ENCODE data around the gene XXYLT1.
"Not testable (repeated sequence)": the region's sequence is repeated elsewhere in the genome, so short reads cannot be mapped to it uniquely, and the experiment has no call there.

XXYLT1 gene

DNA sequence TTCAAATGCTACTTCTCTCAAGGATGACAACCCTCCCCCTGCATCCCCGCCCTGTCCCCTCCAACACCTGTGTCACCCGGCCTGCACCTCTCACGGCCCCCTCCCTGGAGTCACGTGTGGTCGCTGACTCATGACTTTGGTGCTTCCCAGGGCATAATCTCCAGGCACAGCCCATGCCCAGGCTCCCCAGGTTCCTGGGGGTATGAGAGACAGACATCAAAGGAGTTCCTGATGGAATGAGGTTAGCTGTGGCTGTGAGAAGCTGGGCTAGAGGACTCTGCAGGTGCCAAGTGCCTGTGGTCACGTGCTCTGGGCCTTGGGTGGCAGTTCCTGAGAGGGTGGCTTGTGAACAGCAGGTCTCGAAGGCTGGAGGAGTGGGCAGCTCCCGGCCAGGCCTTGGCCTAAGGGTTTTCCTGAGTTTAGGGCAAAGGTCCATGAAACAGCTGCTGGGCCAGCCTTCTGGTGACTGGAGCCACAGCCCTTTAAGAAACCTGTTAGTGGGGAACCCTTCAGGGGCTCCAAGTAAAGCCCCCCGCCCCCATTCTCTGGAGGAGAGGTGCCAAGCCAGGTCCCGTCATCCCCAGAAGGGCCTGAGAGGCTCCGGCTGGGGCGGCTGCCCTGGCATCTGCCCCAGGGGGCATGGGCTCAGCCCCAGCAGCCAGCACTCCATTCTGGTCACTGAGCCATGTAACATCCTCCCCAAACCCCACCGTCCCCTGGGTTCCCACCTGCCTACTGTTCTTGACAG lies 230.0 kb downstream of the XXYLT1 start:
- peaks cover 0 to 5% (median 0%) of the 10 kb centered on the region in 3 donors for H3K9me3 ChIP-seq
- H3K4me1 ChIP-seq, result no peaks in the 10 kb centered on the region
- intact Hi-C loops (cut with DNase I; ENCODE audit: low total_unique reads), result no loop called here
- no peak overlapping the region for H3K4me3 ChIP-seq
- H3K27me3 ChIP-seq, result peaks cover 0 to 45% of the 10 kb centered on the region in 2 donors
- DNase-seq, result peak in 1 of 2 donors; percentile 45
- TF ChIP-seq, protein P1, sequence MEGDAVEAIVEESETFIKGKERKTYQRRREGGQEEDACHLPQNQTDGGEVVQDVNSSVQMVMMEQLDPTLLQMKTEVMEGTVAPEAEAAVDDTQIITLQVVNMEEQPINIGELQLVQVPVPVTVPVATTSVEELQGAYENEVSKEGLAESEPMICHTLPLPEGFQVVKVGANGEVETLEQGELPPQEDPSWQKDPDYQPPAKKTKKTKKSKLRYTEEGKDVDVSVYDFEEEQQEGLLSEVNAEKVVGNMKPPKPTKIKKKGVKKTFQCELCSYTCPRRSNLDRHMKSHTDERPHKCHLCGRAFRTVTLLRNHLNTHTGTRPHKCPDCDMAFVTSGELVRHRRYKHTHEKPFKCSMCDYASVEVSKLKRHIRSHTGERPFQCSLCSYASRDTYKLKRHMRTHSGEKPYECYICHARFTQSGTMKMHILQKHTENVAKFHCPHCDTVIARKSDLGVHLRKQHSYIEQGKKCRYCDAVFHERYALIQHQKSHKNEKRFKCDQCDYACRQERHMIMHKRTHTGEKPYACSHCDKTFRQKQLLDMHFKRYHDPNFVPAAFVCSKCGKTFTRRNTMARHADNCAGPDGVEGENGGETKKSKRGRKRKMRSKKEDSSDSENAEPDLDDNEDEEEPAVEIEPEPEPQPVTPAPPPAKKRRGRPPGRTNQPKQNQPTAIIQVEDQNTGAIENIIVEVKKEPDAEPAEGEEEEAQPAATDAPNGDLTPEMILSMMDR (IDR thresholded peaks at IDR 0.05), result no peak
- no peaks in the 10 kb centered on the region for H3K36me3 ChIP-seq
- H3K27ac ChIP-seq, result no peak overlapping the region

DNA sequence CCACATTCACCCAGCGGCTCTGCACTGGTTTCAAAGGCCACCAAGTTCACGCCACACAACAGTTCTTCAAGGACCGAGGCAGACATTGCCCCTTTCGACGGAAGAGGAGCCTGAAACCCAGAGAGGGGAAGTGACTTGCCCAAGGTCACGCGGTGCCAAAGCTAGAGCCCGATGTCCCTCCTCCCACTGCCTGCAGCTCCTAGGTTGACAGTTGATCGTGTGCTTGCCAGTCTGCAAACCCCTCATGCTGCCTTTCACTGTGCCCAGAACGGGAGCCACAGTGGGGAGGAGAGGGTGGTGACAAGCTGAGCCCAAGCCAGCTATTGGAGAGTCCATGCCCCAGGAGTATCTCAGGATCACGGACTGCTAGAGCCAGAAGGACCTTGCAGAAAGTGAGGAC lies 230.9 kb downstream of the XXYLT1 start:
- intact Hi-C loops (cut with DNase I; ENCODE audit: low total_unique reads), result no loop called here
- Histone ChIP-seq H3K4me3 (no peak overlapping the region), H3K27ac (no peak overlapping the region), H3K9me3 (peaks cover 0 to 5% (median 0%) of the 10 kb centered on the region in 3 donors), H3K27me3 (peaks cover 0 to 53% of the 10 kb centered on the region in 2 donors), H3K36me3 (no peaks in the 10 kb centered on the region), H3K4me1 (no peaks in the 10 kb centered on the region)
- peak in 1 of 2 donors; percentile 39 for DNase-seq
- TF ChIP-seq, protein P1 (IDR thresholded peaks at IDR 0.05), result no peak

DNA sequence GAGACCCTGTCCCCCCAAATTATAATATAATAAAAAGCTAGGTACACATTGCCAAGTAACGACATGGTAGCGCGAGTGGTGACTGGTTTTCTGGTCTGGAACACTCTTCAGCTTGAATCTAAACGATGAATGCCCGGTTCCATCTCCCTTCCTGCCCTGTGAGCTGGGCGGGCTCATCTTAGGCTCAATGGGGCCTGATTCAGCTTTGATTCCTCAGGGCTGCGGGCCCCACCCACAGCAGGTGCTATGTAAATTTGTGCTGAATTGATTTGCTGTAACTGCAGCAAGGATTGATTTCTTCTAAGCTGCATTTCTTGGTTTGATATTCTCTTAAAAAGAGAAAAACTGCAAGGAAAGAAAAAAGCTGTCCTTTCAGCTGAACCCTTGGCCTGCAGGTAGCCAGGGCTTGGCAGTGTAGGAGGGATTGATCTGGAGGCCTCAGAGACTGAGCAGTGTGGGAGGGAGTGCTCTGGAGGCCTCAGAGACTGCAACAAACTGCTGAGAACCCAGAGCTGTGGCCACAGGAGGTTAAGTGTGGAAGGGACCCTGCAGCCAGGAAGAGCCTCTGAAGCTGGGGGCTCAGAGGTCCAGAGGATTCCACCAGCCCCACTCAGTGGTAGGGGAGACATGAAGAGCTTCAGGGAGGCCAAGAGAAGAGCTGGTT lies 231.6 kb downstream of the XXYLT1 start:
- Histone ChIP-seq H3K36me3 (no peaks in the 10 kb centered on the region), H3K4me3 (no peak overlapping the region)

GRCh38 chr3:195038161-195038560 lies 232.8 kb downstream of the XXYLT1 start:
- Histone ChIP-seq H3K36me3 (no peaks in the 10 kb centered on the region), H3K4me3 (no peak overlapping the region), H3K27me3 (peaks cover 0 to 44% of the 10 kb centered on the region in 2 donors), H3K9me3 (peaks cover 0 to 5% (median 0%) of the 10 kb centered on the region in 3 donors), H3K4me1 (no peaks in the 10 kb centered on the region), H3K27ac (no peak overlapping the region)
- TF ChIP-seq, protein P1 (IDR thresholded peaks at IDR 0.05), result no peak
- intact Hi-C loops (cut with DNase I; ENCODE audit: low total_unique reads), result no loop called here
- DNase-seq, result no peak

More for the DNA sequence above, 231.6 kb downstream of the XXYLT1 start:
- DNase-seq, result no peak
- no peaks in the 10 kb centered on the region for H3K4me1 ChIP-seq
- peaks cover 0 to 49% of the 10 kb centered on the region in 2 donors for H3K27me3 ChIP-seq
- H3K9me3 ChIP-seq, result peaks cover 0 to 5% (median 0%) of the 10 kb centered on the region in 3 donors
- H3K27ac ChIP-seq, result no peak overlapping the region
- intact Hi-C loops (cut with DNase I; ENCODE audit: low total_unique reads), result no loop called here
- TF ChIP-seq, protein P1 (IDR thresholded peaks at IDR 0.05), result no peak

DNA sequence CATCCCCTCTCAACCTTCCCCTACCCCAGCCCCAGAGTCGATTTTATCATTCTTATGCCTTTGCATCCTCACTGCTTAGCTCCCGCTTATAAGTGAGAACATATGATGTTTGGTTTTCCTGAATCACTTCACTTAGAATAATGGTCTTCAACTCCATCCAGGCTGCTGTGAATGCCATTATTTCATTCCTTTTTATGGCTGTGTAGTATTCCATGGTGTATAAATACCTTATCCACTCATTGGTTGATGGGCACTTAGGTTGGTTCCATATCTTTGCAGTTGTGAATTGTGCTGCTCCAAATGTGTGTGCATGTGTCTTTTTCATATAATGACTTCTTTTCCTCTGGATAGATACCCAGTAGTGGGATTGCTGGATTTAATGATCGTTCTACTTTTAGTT lies 233.4 kb downstream of the XXYLT1 start:
- H3K9me3 ChIP-seq; intact Hi-C loops (cut with DNase I; ENCODE audit: low total_unique reads); DNase-seq; H3K4me3 ChIP-seq; H3K36me3 ChIP-seq; H3K27ac ChIP-seq; H3K4me1 ChIP-seq: not testable (repeated sequence)
- H3K27me3 ChIP-seq, result peaks cover 0 to 41% of the 10 kb centered on the region in 2 donors

GRCh38 chr3:195036974-195037373 lies 234.0 kb downstream of the XXYLT1 start:
- TF ChIP-seq, protein P1 (IDR thresholded peaks at IDR 0.05), result no peak
- Histone ChIP-seq H3K4me1 (no peaks in the 10 kb centered on the region), H3K36me3 (no peaks in the 10 kb centered on the region), H3K4me3 (no peak overlapping the region), H3K27me3 (peaks cover 0 to 35% of the 10 kb centered on the region in 2 donors), H3K9me3 (peaks cover 0 to 5% (median 0%) of the 10 kb centered on the region in 3 donors), H3K27ac (no peak overlapping the region)
- DNase-seq, result no peak
- intact Hi-C loops (cut with DNase I; ENCODE audit: low total_unique reads), result no loop called here

Measured in tibial artery (tissue), 4 donors.